ENCODE results near the gene NAV2.

- no peak for TF ChIP-seq ESRRG (CRISPR knock-in tag; IDR thresholded peaks at IDR 0.05)
- TF ChIP-seq ZFP30 (CRISPR knock-in tag; IDR thresholded peaks at IDR 0.05), result no peak
- TF ChIP-seq SNAI2 (CRISPR knock-in tag; IDR thresholded peaks at IDR 0.05), result no peak
- no peak for TF ChIP-seq CSDC2 (CRISPR knock-in tag; IDR thresholded peaks at IDR 0.05)
- no peak for TF ChIP-seq RARB (CRISPR knock-in tag; IDR thresholded peaks at IDR 0.05)
- TF ChIP-seq, protein P1, sequence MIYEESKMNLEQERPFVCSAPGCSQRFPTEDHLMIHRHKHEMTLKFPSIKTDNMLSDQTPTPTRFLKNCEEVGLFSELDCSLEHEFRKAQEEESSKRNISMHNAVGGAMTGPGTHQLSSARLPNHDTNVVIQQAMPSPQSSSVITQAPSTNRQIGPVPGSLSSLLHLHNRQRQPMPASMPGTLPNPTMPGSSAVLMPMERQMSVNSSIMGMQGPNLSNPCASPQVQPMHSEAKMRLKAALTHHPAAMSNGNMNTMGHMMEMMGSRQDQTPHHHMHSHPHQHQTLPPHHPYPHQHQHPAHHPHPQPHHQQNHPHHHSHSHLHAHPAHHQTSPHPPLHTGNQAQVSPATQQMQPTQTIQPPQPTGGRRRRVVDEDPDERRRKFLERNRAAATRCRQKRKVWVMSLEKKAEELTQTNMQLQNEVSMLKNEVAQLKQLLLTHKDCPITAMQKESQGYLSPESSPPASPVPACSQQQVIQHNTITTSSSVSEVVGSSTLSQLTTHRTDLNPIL (CRISPR knock-in tag; IDR thresholded peaks at IDR 0.05; ENCODE audit: low read depth), result no peak
- TF ChIP-seq ZNF70 (CRISPR knock-in tag; IDR thresholded peaks at IDR 0.05), result no peak
- TF ChIP-seq, protein P2, sequence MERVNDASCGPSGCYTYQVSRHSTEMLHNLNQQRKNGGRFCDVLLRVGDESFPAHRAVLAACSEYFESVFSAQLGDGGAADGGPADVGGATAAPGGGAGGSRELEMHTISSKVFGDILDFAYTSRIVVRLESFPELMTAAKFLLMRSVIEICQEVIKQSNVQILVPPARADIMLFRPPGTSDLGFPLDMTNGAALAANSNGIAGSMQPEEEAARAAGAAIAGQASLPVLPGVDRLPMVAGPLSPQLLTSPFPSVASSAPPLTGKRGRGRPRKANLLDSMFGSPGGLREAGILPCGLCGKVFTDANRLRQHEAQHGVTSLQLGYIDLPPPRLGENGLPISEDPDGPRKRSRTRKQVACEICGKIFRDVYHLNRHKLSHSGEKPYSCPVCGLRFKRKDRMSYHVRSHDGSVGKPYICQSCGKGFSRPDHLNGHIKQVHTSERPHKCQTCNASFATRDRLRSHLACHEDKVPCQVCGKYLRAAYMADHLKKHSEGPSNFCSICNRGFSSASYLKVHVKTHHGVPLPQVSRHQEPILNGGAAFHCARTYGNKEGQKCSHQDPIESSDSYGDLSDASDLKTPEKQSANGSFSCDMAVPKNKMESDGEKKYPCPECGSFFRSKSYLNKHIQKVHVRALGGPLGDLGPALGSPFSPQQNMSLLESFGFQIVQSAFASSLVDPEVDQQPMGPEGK (CRISPR knock-in tag; IDR thresholded peaks at IDR 0.05; ENCODE audit: borderline replicate concordance), result no peak
- TF ChIP-seq ISL1 (CRISPR knock-in tag; IDR thresholded peaks at IDR 0.05), result no peak; the same call in 1 of the 2 replicates
- no peak for TF ChIP-seq BACH2 (CRISPR knock-in tag; IDR thresholded peaks at IDR 0.05; ENCODE audit: borderline replicate concordance)
- no peak for TF ChIP-seq TCF4 (CRISPR knock-in tag; IDR thresholded peaks at IDR 0.05; ENCODE audit: borderline replicate concordance)
- no peak for TF ChIP-seq ARNTL (CRISPR knock-in tag; IDR thresholded peaks at IDR 0.05; ENCODE audit: borderline replicate concordance, low read depth)
These were observed 77.4 kb downstream of the NAV2 start for GRCh38 chr11:19789835-19790710.

All from SK-N-SH treated with all-trans-retinoic acid at 6 μM for 48 hours (cell line).